OCI-LY3 (cell line): ENCODE results near the gene ERBB4.
"Not testable (repeated sequence)": the region's sequence is repeated elsewhere in the genome, so short reads cannot be mapped to it uniquely, and the experiment has no call there.

Experiments
- H2AFZ ChIP-seq: fragments of 200-600, 300-600 bp; shearing (Covaris generic); 2 replicates; pipeline ENCODE4 v1.6.0; 2014; ENCODE audit warnings: antibody characterized with exemption, low read depth, low read length
- H3K27ac ChIP-seq: fragments of 200-600, 300-600 bp; sonication (generic); 2 replicates; pipeline ENCODE4 v1.5.1; 2014; ENCODE audit warnings: mild to moderate bottlenecking, low read length, moderate library complexity, mixed read lengths
- H3K27me3 ChIP-seq: fragments of 200-600, 300-600 bp; sonication (generic); 2 replicates; pipeline ENCODE4 v1.6.1; 2014; ENCODE audit warnings: low read depth, low read length, mixed read lengths
- H3K36me3 ChIP-seq: fragments of 200-600, 300-600 bp; sonication (generic); replicated peaks from 2 replicates; pipeline ENCODE3; 2014; ENCODE audit warnings: low read depth, low read length, mixed read lengths
- H3K4me1 ChIP-seq: fragments of 300-600, 200-600 bp; sonication (generic); 2 replicates; pipeline ENCODE4 v1.6.1; 2014; ENCODE audit warnings: low read length, mixed read lengths
- H3K4me2 ChIP-seq: fragments of 200-600, 300-600 bp; sonication (generic); 2 replicates; pipeline ENCODE4 v1.6.1; 2014; ENCODE audit warnings: low read length, mixed read lengths
- H3K4me3 ChIP-seq: fragments of 300-600, 200-600 bp; sonication (generic); 2 replicates; pipeline ENCODE4 v1.5.1; 2014; ENCODE audit warnings: antibody characterized with exemption, mild to moderate bottlenecking, low read length, moderate library complexity
- H3K79me2 ChIP-seq: fragments of 300-600, 200-600 bp; shearing (Covaris generic); 2 replicates; pipeline ENCODE4 v1.6.1; 2014; ENCODE audit warnings: mild to moderate bottlenecking, low read length, mixed read lengths
- H3K9ac ChIP-seq: fragments of 300-600, 200-600 bp; shearing (Covaris generic); 2 replicates; pipeline ENCODE4 v1.6.0; 2014; ENCODE audit warnings: mild to moderate bottlenecking, low read length, moderate library complexity
- H3K9me3 ChIP-seq: fragments of 200-600, 300-600 bp; shearing (Covaris generic); 2 replicates; pipeline ENCODE4 v1.6.1; 2014; ENCODE audit warnings: low read length, mixed read lengths; ENCODE audit not compliant: insufficient read depth
- H4K20me1 ChIP-seq: fragments of 200-600, 300-600 bp; sonication (generic); 2 replicates; pipeline ENCODE4 v1.6.1; 2016; ENCODE audit warnings: low read length, mixed read lengths; ENCODE audit not compliant: insufficient read depth
- EZH2phosphoT487 ChIP-seq: fragments of 200-600 bp; shearing (Covaris generic); IDR thresholded peaks from 2 replicates; pipeline ENCODE4 v1.6.1; 2018; ENCODE audit warnings: antibody characterized with exemption, mixed run types, low read depth
- TF ChIP-seq, protein P1 (sequence below): fragments of 200-600, 300-600 bp; sonication (generic); IDR thresholded peaks from 2 replicates; pipeline ENCODE4 v1.5.1; 2014; ENCODE audit warnings: antibody characterized with exemption, low read length, low read depth

Gene ERBB4

DNA sequence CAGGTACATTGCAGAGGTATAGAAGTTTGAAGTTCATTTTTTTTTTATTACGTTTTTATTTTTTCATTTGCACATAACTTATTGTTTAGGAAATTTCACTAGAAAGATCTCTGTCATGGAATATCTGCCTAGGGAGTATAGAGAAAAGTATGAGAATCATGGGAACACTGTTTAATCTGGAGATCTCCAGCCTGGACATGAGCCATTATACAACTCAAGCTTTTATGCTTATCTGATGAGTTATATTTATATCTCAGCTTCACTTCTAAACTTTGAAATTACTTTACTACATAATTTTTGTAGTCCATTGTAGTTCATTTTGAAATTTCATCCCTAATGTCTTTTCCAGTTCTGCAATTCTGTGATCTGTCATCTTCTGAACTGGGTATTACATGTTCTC is 515.6 kb downstream of the ERBB4 start:
- no peak overlapping the region for H3K9ac ChIP-seq
- no peaks in the 10 kb centered on the region for H3K4me1 ChIP-seq
- H3K4me3 ChIP-seq, result no peak overlapping the region
- no peak overlapping the region for H3K4me2 ChIP-seq
- TF ChIP-seq, protein P1, sequence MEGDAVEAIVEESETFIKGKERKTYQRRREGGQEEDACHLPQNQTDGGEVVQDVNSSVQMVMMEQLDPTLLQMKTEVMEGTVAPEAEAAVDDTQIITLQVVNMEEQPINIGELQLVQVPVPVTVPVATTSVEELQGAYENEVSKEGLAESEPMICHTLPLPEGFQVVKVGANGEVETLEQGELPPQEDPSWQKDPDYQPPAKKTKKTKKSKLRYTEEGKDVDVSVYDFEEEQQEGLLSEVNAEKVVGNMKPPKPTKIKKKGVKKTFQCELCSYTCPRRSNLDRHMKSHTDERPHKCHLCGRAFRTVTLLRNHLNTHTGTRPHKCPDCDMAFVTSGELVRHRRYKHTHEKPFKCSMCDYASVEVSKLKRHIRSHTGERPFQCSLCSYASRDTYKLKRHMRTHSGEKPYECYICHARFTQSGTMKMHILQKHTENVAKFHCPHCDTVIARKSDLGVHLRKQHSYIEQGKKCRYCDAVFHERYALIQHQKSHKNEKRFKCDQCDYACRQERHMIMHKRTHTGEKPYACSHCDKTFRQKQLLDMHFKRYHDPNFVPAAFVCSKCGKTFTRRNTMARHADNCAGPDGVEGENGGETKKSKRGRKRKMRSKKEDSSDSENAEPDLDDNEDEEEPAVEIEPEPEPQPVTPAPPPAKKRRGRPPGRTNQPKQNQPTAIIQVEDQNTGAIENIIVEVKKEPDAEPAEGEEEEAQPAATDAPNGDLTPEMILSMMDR, result no peak
- TF ChIP-seq EZH2phosphoT487, result no peak
- no peak overlapping the region for H3K27ac ChIP-seq
- H3K36me3 ChIP-seq, result no peaks in the 10 kb centered on the region
- H2AFZ ChIP-seq, result no peak overlapping the region
- H4K20me1 ChIP-seq, result no peaks in the 10 kb centered on the region
- H3K27me3 ChIP-seq, result no peaks in the 10 kb centered on the region
- no peaks in the 10 kb centered on the region for H3K79me2 ChIP-seq
- no peaks in the 10 kb centered on the region for H3K9me3 ChIP-seq

DNA sequence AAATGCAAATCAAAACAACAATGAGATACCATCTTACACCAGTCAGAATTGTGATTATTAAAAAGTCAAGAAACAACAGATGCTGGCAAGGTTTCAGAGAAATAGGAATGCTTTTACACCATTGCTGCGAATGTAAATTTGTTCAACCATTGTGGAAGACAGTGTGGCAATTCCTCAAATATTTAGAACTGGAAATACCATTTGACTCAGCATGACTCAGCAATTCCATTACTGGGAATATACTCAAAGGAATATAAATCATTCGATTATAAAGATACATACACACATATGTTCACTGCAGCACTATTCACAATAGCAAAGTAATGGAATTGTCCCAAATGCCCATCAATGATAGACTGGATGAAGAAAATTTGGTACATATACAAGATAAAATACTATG is 516.7 kb downstream of the ERBB4 start:
- H3K36me3 ChIP-seq, result no peaks in the 10 kb centered on the region
- H3K27me3 ChIP-seq, result no peaks in the 10 kb centered on the region
- no peaks in the 10 kb centered on the region for H3K4me1 ChIP-seq
- H3K27ac ChIP-seq, result no peak overlapping the region
- H4K20me1 ChIP-seq, result no peaks in the 10 kb centered on the region
- H3K4me2 ChIP-seq, result no peak overlapping the region
- H2AFZ ChIP-seq, result no peak overlapping the region
- no peak overlapping the region for H3K9ac ChIP-seq
- H3K4me3 ChIP-seq, result no peak overlapping the region
- no peak for TF ChIP-seq EZH2phosphoT487
- TF ChIP-seq, protein P1, result no peak
- H3K79me2 ChIP-seq, result no peaks in the 10 kb centered on the region
- H3K9me3 ChIP-seq, result no peaks in the 10 kb centered on the region

DNA sequence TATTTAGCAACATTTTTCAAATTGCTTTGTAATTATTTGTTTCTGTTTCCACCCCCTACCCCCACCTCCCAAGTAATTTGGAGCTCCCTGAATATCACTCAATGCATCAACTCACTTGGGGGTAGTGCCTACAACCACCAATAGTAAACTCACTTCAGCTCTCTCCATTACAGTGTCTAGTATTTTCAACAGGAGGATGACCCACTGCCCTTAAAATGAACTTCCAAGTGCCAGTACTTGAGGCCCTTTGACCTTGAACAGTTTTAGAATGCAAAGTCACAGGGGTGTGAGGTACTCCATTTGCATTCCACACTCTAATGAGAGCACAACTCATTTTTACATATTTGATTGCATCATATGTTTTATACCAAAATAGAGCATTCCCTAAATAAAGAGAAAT is 523.0 kb downstream of the ERBB4 start:
- Histone ChIP-seq H3K27ac (no peak overlapping the region), H3K79me2 (no peaks in the 10 kb centered on the region), H3K4me1 (no peaks in the 10 kb centered on the region), H3K9ac (no peak overlapping the region), H3K4me2 (no peak overlapping the region), H3K27me3 (no peaks in the 10 kb centered on the region), H3K4me3 (no peak overlapping the region), H2AFZ (no peak overlapping the region), H3K36me3 (no peaks in the 10 kb centered on the region), H3K9me3 (no peaks in the 10 kb centered on the region), H4K20me1 (no peaks in the 10 kb centered on the region)
- TF ChIP-seq EZH2phosphoT487, result no peak
- TF ChIP-seq, protein P1, result no peak

DNA sequence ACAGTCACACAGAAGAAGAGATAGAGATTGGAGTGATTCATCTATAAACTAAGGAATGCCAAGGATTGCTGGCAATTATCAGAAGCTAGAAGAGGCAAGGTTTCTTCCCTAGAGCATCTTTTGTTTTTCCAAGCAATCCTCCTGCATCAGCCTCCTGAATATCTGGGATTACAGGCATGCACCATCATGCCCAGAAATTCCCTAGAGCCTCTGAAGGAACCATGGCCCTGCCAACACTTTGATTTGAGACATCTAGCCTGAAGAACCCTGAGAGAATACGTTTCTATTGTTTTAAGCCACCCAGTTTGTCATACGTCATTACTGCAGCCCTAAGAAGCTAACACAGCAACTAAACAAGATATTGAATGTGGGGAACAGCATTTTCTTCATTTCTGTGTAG is 525.0 kb downstream of the ERBB4 start:
- no peak overlapping the region for H3K9ac ChIP-seq
- peak overlapping the region; percentile 58 for H2AFZ ChIP-seq
- H3K4me2 ChIP-seq, result no peak overlapping the region
- H3K79me2 ChIP-seq, result no peaks in the 10 kb centered on the region
- no peaks in the 10 kb centered on the region for H3K36me3 ChIP-seq
- no peaks in the 10 kb centered on the region for H4K20me1 ChIP-seq
- H3K27ac ChIP-seq, result no peak overlapping the region
- H3K9me3 ChIP-seq, result no peaks in the 10 kb centered on the region
- no peak overlapping the region for H3K4me3 ChIP-seq
- H3K27me3 ChIP-seq, result no peaks in the 10 kb centered on the region
- TF ChIP-seq, protein P1, result no peak
- no peak for TF ChIP-seq EZH2phosphoT487
- H3K4me1 ChIP-seq, result peaks cover 8% of the 10 kb centered on the region; the same call in 1 of the 2 replicates

DNA sequence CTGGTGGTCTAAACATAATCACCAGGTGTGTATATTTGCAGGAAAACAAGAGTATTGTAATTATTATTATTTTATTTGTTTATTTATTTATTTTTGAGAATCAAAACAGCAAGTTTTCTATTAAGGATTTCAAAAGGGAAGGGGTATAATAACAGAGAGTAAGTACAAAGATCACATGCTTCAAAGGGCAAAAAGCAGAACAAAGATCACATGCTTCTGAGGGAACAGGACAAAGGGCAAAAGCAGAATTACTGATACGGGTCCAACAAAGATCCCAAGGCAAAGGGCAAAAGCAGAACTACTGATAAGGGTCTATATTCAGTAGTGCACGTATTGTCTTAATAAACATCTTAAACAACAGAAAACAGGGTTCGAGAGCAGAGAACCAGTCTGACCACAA is 528.3 kb downstream of the ERBB4 start:
- not testable (repeated sequence) for H3K27ac ChIP-seq, H3K9ac ChIP-seq, H3K79me2 ChIP-seq, H2AFZ ChIP-seq, H3K4me1 ChIP-seq, H3K36me3 ChIP-seq, H3K9me3 ChIP-seq, H3K27me3 ChIP-seq, H3K4me2 ChIP-seq, H3K4me3 ChIP-seq, H4K20me1 ChIP-seq
